Muscle of arm (tissue), 12 donors: ENCODE results near the gene HNRNPAB. TPM values are rescaled to one million over a fixed set of nuclear protein-coding genes. Genes with fewer than 3 reads are reported as not detected.
"Not testable (repeated sequence)": the region's sequence is repeated elsewhere in the genome, so short reads cannot be mapped to it uniquely, and the experiment has no call there.

Source experiments
- DNase-seq: peaks from one replicate; pipeline ENCODE4 v3.0.0-alpha.2; 2013
- polyA plus RNA-seq, 12 donors: library from polyadenylated mRNA; unstranded; fragments of 120-200 nt; gene quantifications; one replicate each; pipeline ENCODE4 v1.2.1, GENCODE V29; 2013; ENCODE audit not compliant: insufficient read length in 12 of 12

HNRNPAB gene
- polyA plus RNA-seq, 12 donors, result 53.2 to 107 (median 85.0) TPM; not detected in 1

DNA sequence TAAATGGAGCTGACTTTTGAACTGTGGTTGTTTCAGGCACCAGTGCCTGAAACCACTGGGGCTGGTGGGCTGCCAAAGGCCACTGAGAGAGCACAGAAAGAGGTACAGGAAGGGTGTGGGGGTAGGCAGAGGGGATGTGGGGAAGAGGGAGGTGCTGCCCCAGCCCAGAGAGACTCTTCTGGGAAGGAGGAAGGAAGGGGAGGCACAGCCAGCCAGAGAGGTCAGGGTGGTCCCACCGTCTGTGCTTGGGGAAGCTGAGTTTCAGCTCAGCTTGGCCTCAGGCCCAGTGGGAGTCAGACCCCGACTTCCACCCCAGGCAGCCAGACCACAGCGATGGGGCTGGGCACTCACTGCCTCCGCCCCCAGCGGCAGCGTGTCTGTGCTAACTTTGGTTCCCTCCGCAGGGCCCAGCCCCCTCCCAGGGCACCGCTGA is 36.9 kb downstream of the HNRNPAB start:
- no peak for DNase-seq

DNA sequence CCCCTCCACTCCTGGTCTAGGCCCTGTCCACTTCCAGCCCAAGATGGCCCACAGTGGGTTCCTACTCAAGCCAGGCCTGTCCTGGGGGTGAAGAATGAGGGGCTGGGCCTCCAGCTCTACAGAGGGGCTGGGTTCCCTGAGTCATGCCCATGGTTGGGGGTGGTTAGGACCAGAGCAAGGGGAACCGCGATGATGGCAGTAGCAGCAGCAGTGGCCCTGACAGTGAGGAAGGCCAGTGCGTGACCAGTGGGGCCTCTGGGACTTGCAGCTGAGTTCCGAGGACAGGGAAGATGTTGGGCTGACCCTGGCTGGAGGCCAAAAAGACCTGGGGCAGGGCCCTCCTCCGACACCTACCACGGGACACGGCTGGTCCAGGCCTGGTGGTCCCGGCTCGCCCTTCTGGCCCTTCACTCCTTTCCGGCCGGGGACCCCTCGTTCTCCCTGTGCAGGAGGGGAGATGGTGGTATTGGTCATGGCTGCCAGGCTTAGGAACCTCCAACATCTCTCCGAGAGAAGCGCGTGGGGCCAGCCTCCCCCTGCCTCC is 37.4 kb downstream of the HNRNPAB start:
- no peak for DNase-seq

- DNase-seq, result no peak
Observed at GRCh38 chr5:178242416-178242815, 38.1 kb downstream of the HNRNPAB start.

DNA sequence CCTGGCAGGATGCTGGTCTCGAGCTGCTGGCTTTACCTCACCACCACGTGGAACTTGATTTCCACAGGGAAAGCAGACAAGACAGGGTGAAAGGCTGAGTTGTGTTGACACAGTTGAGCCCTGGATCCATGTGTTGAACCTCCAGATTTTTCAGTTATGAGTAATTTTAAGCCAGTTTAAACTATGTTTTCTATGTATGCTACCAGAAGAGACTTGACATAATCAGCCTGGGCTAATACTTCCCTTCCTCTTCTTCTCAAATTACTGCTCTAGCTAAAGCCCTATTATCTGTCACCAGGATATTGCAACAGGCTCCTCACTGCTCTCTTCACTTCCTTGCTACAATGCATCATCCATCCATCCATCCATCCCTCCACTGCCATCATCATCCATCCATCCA is 40.2 kb downstream of the HNRNPAB start:
- no peak for DNase-seq

- DNase-seq, result no peak
Observed at GRCh38 chr5:178245389-178245788, 41.1 kb downstream of the HNRNPAB start.

GRCh38 chr5:178246624-178247279 is 42.4 kb downstream of the HNRNPAB start:
- no peak for DNase-seq

DNA sequence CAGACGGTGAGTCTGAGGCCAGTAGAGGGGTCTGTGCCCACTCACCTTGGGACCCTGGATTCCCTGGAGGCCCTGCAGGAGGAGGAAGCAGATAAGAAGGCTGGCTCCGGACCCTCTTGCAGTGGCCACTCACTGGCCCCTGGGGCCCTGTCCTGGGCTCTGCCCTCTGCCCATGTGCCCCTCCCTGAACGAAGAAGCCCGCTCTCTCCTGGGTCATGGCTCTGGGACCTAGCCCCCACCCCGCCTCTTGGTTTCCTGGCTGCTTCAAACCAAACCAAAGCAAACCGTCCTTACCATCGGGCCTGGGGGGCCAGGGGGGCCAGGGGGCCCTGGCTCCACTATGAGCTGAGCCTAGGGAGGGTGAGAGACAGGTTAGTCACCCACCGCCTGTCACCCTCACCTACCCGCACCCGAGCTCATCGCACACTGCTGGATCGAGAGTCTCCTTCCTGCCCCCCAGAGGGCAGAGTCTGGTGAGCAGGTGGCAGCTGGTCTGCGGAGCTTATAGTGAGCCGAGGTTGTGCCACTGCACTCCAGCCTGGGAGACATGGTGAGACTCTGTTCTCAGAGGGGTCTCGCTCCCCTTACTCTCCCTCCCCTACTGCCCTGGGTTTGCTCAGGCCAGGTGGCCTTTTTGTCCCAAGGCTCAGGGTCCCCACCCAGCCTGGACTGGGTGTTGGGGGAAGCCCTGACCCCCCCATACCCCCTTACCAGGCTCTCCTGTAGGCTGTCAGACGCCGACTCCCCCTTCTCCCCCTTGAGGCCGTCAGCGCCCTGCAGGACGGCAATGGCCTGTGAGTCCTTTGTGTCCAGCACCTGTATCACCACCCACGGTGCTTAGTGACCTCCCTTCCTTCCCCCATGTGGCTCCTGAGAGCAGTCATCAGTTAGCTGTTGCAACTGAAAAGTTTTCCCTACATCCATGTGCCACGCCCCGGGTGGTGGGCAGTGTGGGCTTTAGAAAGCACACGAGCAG is 43.4 kb downstream of the HNRNPAB start:
- no peak for DNase-seq

DNA sequence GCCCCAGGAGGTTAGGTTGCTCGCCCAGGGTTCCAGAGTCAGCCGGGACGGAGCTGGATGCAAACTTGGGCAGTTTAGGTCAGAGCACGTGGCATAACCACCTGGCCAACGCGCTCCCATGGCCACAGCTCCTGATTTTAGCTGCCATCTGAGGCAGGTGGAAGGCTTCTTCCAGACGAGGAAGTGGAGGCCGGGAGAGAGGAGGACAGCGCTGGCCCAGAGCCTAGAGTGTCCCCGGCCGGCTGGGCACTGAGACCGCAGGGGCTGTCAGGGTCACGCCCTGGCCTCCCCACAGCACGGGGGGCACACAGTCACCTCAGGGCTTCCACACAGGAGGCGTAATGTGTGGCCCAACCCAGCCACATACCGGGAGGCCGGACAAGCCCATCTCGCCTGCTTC is 44.4 kb downstream of the HNRNPAB start:
- no peak for DNase-seq

DNA sequence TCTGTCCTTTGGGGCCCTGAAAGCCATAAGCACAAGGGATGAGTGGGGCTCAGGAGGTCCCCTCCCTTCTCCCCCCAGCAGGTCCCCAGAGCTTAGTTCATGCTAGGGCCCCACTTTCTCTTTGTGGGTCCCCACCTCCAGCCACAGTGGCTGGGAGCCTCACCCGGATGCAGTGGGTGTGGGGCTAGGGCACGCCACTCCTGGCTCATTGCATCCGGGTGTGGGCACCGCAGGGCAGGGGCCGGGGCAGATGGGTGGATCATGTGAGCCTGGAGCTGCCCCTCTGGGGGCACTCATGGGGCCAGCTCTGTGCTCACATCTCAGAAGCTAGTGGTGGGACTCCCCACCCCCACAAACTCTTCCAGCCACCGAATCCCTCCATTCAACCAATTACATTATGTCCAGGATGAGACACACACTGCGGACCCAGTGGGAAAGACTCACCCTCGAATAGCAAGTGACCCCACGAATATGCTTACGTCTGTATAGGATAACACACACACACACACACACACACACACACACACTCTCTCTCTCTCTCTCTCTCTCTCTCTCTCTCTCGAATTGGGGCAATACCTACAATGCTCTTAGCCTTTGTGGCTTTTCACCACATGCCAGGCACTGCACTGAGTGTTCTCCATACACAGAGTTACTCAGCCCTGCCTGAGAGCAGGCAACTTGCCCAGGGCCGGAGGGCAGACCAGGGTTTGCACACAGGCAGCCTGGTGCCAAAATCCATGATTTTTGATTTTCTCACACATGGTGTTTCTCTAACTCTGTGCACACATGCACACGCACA is 45.1 kb downstream of the HNRNPAB start:
- no peak for DNase-seq

GRCh38 chr5:178250263-178250662 is 45.9 kb downstream of the HNRNPAB start:
- DNase-seq, result no peak

- no peak for DNase-seq
Observed at GRCh38 chr5:178252258-178252657, 47.9 kb downstream of the HNRNPAB start.

DNA sequence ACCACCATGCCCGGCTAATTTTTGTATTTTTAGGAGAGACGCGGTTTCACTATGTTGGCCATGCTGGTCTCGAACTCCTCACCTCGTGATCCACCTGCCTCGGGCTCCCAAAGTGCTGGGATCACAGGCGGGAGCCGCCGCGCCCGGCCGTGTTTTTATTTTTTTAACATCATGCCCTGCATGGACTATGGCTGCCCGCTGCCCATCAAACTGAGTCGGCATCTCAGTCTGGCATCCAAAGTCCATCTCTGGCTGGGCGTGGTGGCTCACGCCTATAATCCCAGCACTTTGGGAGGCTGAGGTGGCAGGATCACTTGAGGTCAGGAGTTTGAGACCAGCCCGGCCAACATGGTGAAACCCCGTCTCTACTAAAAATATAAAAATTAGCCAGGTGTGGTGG is 49.3 kb downstream of the HNRNPAB start:
- DNase-seq, result not testable (repeated sequence)

DNA sequence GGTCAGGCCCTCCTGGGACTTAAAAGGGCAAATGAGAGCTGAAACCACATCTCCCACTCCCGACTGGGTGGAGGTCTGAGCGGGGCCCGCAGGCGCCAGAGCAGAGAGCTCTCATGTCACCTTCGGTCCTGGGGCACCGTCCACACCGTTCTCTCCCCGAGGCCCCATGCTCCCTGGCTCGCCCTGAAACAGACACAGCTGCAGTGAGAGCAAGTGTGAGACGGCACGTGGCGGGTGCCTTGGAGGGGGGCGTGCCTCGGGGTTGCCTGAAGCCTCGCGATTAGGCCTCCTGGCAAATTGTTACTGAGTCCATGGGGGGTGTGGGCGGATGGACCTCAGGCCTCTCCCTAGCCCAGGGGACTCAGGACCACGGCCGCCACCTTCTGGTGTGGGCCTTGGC is 52.4 kb downstream of the HNRNPAB start:
- DNase-seq, result no peak

- DNase-seq, result no peak
Observed at GRCh38 chr5:178257650-178258049, 53.3 kb downstream of the HNRNPAB start.

DNA sequence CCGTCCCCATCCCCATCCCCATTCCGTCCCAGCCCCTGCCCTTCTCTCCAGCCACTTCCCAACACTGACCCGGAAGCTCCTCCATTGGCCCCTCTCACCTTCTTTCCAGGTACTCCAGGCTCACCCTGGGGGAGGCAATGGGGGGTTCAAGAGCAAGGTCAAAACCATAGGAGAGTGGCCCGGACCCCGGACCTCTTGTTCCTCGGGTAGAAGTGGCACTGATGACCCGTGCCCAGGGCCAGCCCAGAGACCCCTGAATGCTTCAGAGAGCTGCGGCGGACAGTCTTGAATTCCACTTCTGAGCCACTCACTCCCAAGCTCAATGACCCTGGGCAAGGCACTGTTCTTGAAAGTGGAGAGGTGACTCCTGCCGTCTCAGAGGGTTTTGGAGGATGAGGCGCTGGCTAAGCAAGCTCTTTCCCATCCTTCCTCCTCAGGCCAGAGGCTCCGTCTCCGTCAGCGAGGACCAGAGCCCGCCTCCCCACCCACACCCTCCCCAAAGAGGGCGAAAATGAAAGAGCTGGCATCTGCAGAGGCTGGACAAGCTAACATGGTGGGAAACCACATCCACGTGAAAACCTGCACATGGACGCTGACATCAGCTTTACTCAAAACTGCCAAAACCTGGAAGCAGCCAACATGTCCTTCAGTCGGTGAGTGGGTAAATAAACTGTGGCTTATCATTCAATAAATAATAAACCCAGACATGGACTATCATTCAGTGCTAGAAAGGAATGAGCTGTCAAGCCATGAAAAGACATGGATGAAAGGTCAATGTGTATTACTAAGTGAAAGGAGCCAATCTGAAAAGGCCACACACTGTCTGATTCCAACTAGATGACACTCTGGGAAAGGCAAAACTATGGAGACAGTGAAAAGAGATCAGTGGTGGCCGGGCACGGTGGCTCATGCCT is 55.5 kb downstream of the HNRNPAB start:
- no peak for DNase-seq

Other genes with a start within 250 kb of the HNRNPAB start
- gene PROP1, start 208.3 kb upstream of the HNRNPAB start, polyA plus RNA-seq, result not detected
- 10 to 100 TPM in 11 of 12 donors, not detected in 1; 10.6 to 29.9 (median 19.2) TPM for gene N4BP3, start 91.0 kb upstream of the HNRNPAB start, polyA plus RNA-seq
- gene RMND5B, start 73.5 kb upstream of the HNRNPAB start, polyA plus RNA-seq, result 10 to 100 TPM in 11 of 12 donors, not detected in 1; 21.9 to 34.2 (median 31.1) TPM
- 100 to 1,000 TPM in 2 of 12 donors, 10 to 100 TPM in 9, not detected in 1; 75.6 to 113 (median 89.1) TPM for gene NHP2, start 50.6 kb upstream of the HNRNPAB start, polyA plus RNA-seq
- gene GMCL2, start 17.2 kb upstream of the HNRNPAB start, polyA plus RNA-seq, result not detected
- 10 to 100 TPM in 11 of 12 donors, not detected in 1; 35.0 to 90.4 (median 59.4) TPM for gene PHYKPL, start 28.3 kb downstream of the HNRNPAB start, polyA plus RNA-seq